GM20431 (cell line): ENCODE data around the gene GTF3C4.

Source experiments
- in situ Hi-C: fragments of 300-500 bp; cut with MseI, MboI; formaldehyde crosslinking; loops from one replicate; pipeline ENCODE4 v1.15.0; 2020; ENCODE audit warnings: low sequenced_read_pairs; ENCODE audit not compliant: unreplicated experiment

GTF3C4 gene, protein sequence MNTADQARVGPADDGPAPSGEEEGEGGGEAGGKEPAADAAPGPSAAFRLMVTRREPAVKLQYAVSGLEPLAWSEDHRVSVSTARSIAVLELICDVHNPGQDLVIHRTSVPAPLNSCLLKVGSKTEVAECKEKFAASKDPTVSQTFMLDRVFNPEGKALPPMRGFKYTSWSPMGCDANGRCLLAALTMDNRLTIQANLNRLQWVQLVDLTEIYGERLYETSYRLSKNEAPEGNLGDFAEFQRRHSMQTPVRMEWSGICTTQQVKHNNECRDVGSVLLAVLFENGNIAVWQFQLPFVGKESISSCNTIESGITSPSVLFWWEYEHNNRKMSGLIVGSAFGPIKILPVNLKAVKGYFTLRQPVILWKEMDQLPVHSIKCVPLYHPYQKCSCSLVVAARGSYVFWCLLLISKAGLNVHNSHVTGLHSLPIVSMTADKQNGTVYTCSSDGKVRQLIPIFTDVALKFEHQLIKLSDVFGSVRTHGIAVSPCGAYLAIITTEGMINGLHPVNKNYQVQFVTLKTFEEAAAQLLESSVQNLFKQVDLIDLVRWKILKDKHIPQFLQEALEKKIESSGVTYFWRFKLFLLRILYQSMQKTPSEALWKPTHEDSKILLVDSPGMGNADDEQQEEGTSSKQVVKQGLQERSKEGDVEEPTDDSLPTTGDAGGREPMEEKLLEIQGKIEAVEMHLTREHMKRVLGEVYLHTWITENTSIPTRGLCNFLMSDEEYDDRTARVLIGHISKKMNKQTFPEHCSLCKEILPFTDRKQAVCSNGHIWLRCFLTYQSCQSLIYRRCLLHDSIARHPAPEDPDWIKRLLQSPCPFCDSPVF

DNA sequence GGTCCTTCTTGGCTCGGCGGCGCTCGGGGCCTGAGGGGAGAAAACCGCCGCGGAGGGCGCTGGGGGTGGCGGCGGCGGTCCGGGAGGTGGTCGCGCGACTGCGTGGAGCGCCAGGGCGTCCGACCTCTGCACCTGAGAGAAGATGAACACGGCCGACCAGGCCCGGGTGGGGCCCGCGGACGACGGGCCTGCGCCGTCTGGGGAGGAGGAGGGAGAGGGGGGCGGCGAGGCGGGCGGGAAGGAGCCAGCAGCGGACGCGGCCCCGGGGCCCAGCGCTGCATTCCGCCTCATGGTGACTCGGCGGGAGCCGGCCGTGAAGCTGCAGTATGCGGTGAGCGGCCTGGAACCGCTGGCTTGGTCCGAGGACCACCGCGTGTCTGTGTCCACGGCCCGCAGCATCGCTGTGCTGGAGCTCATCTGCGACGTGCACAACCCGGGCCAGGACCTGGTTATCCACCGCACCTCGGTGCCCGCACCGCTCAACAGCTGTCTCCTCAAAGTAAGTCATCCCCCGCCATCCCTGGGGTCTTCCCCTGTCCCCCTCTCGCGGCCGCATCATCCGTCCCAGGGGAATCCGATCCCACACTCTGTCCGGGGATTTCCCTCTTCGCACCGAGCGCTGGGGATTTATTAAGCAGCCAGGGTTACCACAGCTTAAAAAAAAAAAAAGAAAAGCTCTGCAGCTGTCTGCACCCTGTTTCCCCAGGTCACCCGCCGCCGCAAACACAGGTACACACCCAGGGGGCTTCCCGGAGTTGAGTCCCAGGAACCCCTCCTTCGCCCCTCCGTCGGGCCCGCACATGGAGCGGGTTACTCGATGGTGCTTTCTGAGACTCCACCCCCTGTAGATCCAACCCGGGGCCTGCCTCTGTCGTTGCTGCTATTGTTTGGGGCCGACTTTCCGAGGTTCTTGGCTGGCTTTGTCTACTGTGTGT, at the start of gene GTF3C4:
GTF3C4 (plus strand) TSS at position 8 of the 935 bp plus-strand sequence; CDS start at position 143, 135 bp downstream.
- in situ Hi-C loops, result no loop called here

DNA sequence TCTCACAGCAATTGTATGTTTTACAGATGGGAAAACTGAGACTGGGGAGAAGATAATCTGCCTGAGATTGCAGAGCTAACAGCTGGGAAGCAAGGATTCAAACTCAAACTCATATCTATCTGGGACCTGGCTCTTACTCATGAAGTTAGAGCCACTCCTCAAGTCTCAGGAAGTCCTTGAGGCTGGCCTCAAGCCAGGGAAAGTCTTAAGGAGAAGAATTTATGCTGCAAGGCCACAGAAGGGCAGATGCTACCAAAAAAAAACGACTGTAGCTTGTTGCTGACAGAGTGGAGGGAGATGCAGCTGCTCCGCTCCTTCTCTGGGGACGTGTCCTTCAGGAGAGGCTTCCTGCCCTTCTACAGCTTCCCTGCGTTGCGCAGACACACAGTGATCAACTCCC, 48.1 kb upstream of the GTF3C4 start:
- in situ Hi-C loops, result no loop called here

DNA sequence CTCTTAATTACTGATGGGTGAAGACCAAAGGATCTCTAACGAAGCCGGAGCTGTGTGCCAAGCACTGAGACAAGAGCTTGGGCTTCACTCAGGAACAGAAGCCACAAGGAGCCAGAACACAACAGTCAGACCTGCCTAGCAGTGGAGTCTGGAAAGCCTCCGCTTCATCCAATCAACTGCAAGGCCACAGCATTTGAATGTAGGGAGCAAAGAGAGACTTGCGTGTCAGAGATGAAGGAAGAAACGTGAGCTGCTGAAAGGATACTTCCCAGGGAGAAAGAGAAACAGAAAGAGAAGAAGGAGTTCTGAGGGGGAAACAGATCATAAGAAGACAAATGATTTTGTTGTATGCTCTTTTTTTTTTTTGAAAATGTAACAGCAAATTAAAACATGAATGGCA, 44.0 kb upstream of the GTF3C4 start:
- in situ Hi-C loops, result no loop called here

DNA sequence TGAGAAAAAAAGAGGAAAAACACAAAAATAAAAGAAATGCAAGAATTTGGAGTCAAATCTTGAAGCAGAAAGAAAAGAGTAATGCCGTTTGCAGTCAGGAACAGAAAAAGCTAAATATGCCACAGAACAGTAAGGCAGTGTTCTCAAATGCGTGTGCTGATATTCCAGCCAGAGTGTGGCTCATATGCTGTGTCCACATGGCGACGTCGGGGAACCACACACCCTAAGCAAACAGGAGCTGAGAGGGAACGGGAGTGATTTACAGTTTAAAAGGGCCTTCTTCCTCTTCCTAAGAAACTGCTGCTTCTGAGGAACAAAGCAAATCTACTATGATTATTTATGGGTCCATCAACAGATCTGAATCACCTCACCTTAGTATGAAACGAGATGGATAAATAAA, 43.2 kb upstream of the GTF3C4 start:
- in situ Hi-C loops, result no loop called here

DNA sequence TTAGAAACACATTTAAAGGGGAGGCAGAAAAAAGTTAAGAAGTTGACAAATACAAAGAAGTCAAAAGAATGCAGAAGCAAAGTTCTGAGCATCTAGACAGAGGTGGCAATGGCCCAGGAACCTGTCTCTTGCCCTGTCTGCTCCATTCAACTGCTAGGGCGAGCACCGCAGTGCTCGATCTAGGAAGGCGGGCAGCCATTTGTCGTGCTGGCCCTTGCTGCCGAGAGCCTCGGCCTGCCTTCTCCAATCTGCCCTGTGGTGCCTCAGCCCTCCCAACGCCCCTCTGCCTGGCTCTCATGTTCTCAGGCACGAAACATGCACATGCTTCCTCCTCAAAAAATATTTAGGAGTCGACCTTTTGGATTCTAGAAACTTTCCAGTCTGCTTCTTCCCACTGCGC, 42.7 kb upstream of the GTF3C4 start:
- in situ Hi-C loops, result no loop called here

DNA sequence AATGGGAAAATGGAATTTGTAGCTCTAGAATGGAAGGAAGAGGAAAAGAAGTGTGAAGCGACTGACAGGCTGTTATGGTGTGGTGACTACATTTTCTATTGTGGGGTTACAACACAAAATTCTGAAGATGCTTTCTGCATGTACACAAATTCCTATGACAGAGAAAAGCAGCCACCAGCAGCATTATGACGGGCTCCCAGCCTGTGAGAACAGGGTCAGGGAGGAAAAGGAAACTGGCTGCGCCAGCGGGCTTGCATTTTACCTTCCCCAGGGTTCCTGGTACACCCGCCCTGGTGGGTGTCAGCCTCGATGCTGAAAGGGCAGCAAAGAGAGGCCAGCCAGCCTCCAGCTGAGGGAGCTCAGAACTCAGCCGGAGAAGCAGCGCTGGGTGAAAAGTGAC, 41.5 kb upstream of the GTF3C4 start:
- in situ Hi-C loops, result no loop called here

DNA sequence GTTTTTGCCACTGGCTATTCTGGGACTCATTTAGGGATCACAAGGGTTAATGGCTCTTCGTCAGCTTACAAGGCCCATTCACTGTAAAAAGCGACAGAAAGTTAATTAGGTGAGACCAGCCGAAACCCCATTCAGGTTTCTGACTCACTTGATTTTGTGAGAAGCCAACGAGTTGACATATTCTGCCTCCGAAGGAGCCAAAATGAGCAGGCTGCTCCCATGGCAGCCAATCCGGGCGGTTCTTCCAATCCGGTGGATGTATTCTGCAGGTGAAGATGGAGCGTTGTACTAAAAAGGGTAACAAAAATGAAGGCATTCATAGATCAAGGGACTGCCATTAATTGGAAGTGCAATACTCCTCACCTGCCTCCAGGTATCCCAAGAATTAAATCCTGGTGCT, 40.1 kb upstream of the GTF3C4 start:
- in situ Hi-C loops, result no loop called here

DNA sequence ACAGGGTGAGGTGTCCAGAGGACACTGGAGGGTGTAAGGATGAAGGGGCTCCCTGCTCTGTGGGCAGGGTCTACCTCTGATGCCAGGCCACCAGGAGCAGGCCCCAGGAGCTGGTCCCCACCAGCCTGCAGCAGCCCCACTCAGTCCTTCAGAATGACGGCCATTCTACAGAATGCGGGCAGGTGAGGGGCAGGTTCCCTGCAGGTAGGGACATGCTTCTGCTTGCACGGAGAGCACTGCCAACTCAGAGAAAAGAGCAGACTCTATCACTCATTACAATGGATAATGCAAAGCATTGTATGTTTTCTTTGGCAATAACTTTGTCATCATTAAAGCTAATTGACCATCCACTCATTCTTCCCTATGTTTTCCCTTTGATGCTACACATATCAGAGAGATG, 39.5 kb upstream of the GTF3C4 start:
- in situ Hi-C loops, result no loop called here

DNA sequence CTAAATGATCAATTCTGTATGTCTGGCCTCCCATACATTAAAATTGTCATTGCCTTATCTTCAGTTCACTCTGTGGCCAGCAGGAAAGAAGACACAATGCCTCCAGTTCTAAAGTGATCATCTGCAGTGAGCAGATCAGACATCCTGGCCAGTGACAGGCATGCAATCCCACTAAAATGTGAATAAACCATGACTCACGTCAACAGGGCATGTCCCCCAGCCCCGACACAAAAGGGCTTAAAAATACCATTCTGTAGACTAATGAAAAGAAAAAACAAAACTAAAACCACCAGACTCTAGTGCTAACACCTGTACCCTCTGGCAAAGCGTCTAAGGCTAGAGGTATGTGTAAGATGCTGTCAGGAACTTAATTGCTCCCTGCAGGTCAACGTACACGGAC, 39.0 kb upstream of the GTF3C4 start:
- in situ Hi-C loops, result no loop called here

DNA sequence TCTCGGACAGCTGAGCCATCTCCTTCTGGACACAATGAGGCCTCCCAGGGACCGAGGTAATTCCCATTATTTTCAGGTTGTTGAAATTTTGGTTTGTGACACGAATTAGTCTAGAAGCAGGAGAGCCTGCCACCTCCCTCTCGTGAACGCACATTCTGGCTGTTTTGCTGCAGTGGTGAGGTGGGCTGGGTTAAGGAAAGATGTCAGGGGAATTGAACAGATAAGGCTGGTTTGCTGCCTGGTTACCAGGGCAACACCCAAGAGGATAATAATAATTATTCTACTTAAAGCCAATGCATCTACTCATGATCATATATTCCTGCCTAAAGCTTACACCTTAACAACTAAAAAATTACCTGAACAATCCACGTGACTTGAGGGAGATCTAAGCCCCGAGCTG, 38.6 kb upstream of the GTF3C4 start:
- in situ Hi-C loops, result no loop called here

DNA sequence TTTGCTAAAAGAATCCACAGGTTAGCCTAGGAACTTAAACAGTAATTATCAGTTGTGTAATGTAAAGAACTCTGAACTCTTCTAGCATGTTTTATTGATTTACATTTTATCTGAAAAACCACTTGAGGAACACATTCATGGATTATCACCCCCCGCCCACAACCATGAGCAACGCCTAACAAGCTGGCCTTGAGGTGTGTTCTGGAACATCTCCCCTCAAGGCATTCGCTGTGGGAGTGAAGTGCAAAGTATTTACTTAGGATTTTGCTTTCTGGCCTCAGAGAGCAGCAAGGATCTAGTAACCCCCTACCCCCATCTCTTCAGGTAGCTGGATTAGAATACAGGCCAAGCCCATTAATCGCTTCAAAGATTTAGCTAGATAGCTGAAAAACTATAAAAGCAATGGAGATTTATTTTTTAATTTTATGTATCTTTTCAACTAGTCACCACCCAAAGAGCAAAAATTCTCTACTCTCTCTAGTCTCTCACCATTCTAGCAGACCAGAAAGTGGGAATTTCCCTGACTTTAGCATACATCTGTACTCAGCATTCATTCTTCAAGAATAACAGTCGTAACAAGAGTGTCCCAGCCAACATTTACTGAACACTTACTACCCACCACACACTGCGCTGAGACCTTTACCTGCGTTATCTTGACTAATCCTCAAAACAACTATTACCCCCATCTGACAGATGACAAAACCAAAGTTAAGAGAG, 37.7 kb upstream of the GTF3C4 start:
- in situ Hi-C loops, result no loop called here

DNA sequence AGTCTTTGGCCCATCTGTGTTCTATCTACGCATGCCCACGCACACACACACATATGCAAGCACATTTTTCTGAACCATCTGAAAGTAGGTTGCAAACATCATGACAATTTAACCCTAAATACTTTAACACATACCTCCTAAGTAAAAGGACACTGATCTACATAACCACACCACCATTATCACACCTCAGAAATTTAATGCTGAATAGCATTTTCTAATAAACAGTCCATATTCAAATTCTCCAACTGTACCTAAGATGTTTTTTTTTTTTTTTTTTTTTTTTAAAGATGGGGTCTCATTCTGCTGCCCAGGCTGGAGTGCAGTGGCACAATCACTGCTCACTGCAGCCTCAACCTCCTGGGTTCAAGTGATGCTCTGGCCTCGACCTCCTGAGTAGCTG, 35.9 kb upstream of the GTF3C4 start:
- in situ Hi-C loops, result no loop called here

DNA sequence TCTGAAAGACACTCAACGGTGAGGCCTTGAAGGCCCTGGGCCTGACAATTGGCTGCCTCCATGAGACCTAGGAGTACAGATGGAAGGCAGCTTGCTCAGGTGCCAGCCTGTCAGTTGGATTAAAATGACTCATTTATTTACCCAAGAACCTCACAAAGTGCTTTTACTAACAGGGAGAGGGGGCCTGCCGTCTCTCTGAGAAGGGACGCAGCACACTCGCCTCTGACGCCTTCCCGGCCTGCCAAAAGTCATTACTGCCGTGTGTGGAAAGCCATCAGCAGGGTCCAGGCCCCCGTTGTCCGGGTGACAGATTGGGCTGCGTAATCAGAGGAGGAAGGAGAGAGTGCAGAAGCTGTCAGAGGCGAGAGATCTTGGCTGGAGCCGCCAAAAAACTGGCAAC, 32.9 kb upstream of the GTF3C4 start:
- in situ Hi-C loops, result no loop called here

DNA sequence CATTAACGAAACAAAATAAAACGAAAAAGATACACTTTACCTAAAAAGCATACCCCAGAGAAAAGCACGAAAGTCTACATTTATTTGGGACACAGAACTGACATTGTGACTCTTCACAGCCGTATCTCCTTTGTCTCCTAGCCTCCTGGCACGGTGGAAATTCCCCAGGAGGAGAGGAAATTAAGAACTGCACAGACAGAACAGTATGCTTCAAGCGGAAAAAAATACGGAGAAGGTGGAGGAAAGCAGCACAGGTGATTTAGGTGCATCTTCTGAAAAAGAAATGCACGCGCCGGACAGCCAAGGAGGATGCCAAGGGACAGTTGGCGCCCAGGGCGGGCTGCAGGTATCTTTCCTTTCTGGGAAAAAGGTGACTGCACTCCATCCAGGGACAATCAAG, 32.5 kb upstream of the GTF3C4 start:
- in situ Hi-C loops, result no loop called here

DNA sequence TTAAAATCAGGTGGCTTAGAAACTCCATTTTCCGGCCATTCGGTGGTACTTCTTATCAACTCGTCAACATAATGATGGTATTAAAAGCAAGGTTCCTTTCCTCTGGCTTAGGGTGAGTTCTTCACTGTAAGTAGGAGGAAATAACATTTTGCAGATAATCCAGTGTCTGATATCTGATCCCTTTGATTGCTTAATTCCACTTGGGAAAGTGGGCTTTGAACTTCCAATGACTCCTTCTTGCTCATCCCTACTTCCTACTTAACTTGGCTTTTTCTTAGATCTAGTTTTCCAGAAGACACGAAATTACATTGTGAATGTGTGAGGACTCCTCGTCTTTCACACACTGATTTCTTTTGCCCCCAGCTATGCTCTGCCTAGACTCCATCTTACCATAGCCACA, 32.0 kb upstream of the GTF3C4 start:
- in situ Hi-C loops, result no loop called here

DNA sequence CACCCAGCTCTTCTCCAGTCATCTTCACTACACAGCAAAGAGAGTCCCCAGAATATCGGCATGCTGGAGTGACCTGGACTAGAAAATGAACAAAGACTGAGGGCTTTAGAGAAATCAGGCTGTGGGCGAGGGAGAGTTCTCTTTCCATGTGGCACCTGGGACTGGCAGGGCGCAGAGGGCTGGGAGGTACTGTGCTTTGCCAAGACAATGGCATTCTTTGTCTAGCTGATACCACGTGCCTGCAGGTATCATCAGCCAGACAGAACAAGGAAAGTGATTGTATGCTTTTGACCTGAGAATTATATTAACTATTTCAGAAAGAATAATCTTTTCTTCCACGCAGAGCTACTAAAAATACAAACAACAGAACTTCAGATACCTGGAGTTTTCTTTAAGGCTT, 30.9 kb upstream of the GTF3C4 start:
- in situ Hi-C loops, result no loop called here

DNA sequence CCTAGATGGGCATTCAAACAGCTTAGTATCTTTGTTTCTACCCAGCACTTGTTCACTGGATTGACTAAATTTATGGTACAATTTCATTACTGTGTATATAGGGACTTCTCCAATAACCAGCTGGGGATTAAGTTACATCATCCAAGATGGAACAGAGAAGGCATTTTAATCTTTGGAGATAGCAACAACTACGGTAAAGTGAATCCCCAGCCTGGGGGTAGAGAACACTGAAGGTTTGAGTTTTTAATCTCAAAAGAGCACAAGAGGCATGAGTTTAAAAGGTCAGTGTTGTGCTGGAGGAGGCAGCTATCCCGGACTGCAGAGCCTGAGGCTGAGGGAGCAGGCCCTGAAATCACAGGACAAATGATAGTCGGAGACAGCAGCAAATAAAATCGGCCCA, 29.0 kb upstream of the GTF3C4 start:
- in situ Hi-C loops, result no loop called here

DNA sequence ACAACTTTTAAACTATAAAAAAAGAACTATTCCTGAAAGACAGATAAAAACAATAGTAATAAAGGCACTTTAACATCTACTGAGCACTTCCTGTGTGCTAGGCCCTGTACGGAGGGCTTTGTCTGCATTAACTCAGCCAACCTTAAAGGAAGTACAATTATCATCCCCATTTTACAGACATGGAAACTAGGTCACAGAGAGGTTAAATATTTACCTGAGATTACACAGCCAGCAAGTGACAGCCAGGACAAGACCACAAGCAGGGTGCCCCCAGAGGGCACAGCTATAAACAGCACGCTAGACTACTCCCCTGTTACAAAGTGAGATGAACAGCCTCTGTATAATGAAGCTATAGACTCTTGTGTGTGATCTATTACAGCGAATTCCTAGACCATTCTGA, 26.0 kb upstream of the GTF3C4 start:
- in situ Hi-C loops, result no loop called here

DNA sequence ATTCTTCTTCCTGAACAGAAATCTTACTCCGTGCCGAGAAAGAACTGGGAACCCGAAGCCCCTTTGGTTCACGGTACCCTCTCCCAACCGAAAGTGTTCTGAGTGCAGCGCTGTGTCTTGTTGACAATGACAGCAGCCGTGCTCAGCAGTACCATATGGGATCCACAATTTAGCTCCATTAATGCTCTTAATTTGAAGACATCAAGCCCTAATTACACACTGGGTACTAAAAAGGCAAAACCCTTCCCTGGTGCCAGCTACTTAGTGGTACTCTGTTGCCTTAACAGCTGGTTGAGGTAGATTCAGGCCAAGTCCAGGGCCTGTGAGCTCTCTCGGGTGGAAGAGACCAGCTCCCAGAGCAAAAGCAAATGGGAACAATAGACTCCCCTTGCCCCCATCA, 25.0 kb upstream of the GTF3C4 start:
- in situ Hi-C loops, result no loop called here

DNA sequence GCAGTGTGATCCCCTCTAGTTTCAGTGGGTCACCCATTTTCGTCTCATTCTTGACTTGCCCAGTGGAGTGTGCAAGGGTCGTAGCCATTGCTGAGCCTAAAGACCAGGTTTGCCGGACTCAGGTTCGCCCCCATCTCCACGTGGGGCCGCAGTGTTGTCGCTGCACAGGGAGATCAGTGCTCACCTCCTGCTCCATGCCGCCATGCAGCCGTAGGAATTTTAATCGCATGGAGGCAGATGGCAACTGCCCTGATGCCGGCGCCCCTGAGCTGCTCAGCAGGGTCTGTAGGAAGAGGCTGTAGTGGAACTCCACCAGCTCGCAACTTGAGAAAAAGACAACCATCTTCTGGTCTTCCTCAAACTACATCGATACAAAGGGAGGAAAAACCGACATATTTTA, 24.6 kb upstream of the GTF3C4 start:
- in situ Hi-C loops, result no loop called here
